GM18511 (cell line): ENCODE data around the gene LARP7.
A peak's percentile ranks its signal among the peaks of the same experiment; 100 is the strongest.
"Not testable (repeated sequence)": the region's sequence is repeated elsewhere in the genome, so short reads cannot be mapped to it uniquely, and the experiment has no call there.

Experiments
- ATAC-seq: cut with Tn5 transposase; IDR thresholded peaks from one replicate; pipeline ENCODE4 v1.9.1; 2021; ENCODE audit warnings: mild to moderate bottlenecking, moderate library complexity; ENCODE audit not compliant: unreplicated experiment

Gene LARP7

GRCh38 chr4:112649055-112649408, 12.1 kb downstream of the LARP7 start:
- no peak for ATAC-seq

- ATAC-seq: no peak
Observed at GRCh38 chr4:112650332-112650731, 13.4 kb downstream of the LARP7 start.

- no peak for ATAC-seq
Observed at GRCh38 chr4:112651641-112652040, 14.7 kb downstream of the LARP7 start.

GRCh38 chr4:112652216-112652615, 15.3 kb downstream of the LARP7 start:
- ATAC-seq: no peak

GRCh38 chr4:112655270-112655669, 18.3 kb downstream of the LARP7 start:
- ATAC-seq: no peak

- ATAC-seq: not testable (repeated sequence)
Observed at GRCh38 chr4:112656115-112656514, 19.2 kb downstream of the LARP7 start.

- no peak for ATAC-seq
Observed at GRCh38 chr4:112664611-112665010, 27.7 kb downstream of the LARP7 start.

GRCh38 chr4:112668131-112668530, 31.2 kb downstream of the LARP7 start:
- ATAC-seq: no peak

- no peak for ATAC-seq
Observed at GRCh38 chr4:112673076-112673475, 36.1 kb downstream of the LARP7 start.

GRCh38 chr4:112673686-112674085, 36.7 kb downstream of the LARP7 start:
- ATAC-seq: no peak

GRCh38 chr4:112674376-112674775, 37.4 kb downstream of the LARP7 start:
- ATAC-seq: no peak

- no peak for ATAC-seq
Observed at GRCh38 chr4:112677519-112678091, 40.7 kb downstream of the LARP7 start.

- ATAC-seq: no peak
Observed at GRCh38 chr4:112680996-112681395, 44.1 kb downstream of the LARP7 start.

GRCh38 chr4:112693507-112693906, 56.6 kb downstream of the LARP7 start:
- ATAC-seq: no peak

- ATAC-seq: no peak
Observed at GRCh38 chr4:112700679-112701078, 63.7 kb downstream of the LARP7 start.

GRCh38 chr4:112702892-112703291, 65.9 kb downstream of the LARP7 start:
- no peak for ATAC-seq

- ATAC-seq: no peak
Observed at GRCh38 chr4:112704322-112704721, 67.4 kb downstream of the LARP7 start.

- ATAC-seq: peak; percentile 20
Observed at GRCh38 chr4:112704991-112705845, 68.3 kb downstream of the LARP7 start.

GRCh38 chr4:112705891-112706839, 69.2 kb downstream of the LARP7 start:
- ATAC-seq: peak; percentile 55

GRCh38 chr4:112706840-112707207, 69.9 kb downstream of the LARP7 start:
- ATAC-seq: peak; percentile 19
